GM18526 (cell line): ENCODE data around the gene PNMA8B.

ENCODE experiments used
- POLR2A ChIP-seq: IDR thresholded peaks from 3 replicates; pipeline ENCODE4 v1.6.1; 2011; ENCODE audit not compliant: insufficient read length; ENCODE audit errors: extremely low read depth

PNMA8B gene, protein sequence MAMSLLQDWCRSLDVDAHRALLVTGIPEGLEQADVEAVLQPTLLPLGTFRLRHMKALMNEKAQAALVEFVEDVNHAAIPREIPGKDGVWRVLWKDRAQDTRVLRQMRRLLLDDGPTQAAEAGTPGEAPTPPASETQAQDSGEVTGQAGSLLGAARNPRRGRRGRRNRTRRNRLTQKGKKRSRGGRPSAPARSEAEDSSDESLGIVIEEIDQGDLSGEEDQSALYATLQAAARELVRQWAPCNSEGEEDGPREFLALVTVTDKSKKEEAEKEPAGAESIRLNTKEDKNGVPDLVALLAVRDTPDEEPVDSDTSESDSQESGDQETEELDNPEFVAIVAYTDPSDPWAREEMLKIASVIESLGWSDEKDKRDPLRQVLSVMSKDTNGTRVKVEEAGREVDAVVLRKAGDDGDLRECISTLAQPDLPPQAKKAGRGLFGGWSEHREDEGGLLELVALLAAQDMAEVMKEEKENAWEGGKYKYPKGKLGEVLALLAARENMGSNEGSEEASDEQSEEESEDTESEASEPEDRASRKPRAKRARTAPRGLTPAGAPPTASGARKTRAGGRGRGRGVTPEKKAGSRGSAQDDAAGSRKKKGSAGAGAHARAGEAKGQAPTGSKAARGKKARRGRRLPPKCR

GRCh38 chr19:46495786-46496099 is at the start of gene PNMA8B:
Gene PNMA8B, minus strand, starts transcription at chr19:46495867. Its CDS starts 402 bp downstream, at chr19:46495465.
- no peak for TF ChIP-seq POLR2A

- no peak for TF ChIP-seq POLR2A
These were observed 49.0 kb upstream of the PNMA8B start for GRCh38 chr19:46544651-46545050.

- TF ChIP-seq POLR2A = no peak
These were observed 47.0 kb upstream of the PNMA8B start for GRCh38 chr19:46542428-46543230.

DNA sequence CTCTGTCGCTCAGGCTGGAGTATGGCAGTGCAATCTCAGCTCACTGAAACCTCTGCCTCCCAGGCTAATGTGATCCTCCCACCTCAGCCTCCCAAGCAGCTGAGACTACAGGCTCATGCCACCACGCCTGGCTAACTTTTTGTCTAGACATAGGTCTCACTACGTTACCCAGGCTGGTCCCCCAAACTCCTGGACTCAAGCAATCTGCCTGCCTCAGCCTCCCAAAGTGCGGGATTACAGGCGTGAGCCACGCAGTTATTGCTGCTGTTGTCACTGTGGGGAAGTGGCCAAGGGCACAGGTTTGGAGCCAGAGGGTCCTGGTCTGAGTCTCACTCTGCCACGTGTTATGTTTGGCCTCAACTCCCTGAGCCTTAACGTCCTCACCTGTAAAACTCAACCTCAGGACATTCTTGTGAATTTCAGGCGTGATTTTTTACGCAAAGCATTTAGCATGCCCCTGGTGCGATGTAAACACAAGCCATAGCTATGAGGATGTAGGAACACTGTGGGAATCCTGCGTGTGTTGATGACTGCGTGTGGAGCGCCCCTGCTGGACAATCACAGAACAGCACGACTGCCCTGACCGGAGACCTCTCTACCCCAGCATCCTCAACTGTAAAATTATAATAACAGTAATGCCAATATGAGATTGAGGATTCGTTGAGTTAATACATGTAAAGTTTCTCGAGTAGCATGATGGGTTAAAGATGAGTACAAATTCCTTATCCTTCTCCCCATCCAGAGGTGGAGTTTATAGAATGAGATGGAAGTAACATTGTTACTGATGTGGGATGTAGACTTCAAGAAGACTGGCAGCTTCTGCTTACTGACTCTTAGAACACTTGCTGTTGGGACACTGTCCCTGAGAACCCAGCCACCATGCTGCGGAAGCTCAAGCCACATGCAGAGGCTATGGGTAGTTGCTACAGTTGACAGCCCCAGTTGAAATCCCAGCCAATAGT is 41.8 kb upstream of the PNMA8B start:
- no peak for TF ChIP-seq POLR2A

GRCh38 chr19:46536391-46536790 is 40.7 kb upstream of the PNMA8B start:
- no peak for TF ChIP-seq POLR2A

DNA sequence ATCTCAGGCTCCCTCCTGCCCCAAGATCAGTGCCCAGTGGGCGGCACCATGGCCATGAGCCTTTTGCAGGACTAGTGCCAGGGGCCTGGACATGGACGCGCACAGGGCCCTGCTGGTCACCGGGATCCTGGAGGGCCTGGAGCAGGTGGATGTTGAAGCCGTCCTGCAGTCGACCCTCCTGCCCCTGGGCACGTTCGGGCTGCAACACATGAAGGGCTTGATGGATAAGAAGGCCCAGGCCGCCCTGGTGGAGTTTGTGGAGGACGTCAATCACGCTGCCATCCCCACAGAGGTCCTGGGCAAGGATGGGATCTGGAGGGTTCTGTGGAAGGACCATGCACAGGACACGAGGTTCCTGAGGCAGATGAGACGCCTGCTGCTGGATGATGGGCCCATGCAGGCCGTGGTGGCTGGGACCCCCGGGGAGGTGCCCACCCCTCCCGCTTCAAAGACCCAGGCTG is 38.0 kb upstream of the PNMA8B start:
- TF ChIP-seq POLR2A = no peak

DNA sequence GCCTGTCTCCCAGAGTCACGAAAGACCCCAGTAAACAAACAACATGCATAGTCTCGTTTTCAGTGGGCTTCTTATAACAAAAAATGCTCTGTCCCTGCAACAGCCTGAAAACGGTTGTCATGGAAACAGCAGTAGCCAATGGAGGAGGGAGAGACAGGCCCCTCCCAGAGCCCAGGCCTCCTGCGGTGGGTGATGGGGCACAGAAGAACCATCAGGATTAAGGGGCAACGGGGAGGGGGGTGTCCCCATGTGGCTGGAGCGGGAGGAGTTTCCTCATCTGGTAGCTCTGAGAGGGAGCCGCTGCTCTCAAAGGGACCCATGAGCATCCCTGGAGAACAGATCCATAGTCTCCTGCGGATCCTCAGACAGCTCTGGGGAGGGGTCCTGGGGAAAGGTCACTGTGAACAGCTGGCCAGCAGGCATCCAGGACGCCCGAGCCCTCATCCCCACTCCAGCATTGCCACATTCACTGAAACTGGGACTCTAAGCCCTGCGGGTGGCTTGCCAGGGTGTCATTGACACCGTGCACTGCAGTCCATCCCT is 37.5 kb upstream of the PNMA8B start:
- no peak for TF ChIP-seq POLR2A

- no peak for TF ChIP-seq POLR2A
These were observed 35.0 kb upstream of the PNMA8B start for GRCh38 chr19:46530636-46531035.

- TF ChIP-seq POLR2A = no peak
These were observed 34.2 kb upstream of the PNMA8B start for GRCh38 chr19:46529622-46530451.

DNA sequence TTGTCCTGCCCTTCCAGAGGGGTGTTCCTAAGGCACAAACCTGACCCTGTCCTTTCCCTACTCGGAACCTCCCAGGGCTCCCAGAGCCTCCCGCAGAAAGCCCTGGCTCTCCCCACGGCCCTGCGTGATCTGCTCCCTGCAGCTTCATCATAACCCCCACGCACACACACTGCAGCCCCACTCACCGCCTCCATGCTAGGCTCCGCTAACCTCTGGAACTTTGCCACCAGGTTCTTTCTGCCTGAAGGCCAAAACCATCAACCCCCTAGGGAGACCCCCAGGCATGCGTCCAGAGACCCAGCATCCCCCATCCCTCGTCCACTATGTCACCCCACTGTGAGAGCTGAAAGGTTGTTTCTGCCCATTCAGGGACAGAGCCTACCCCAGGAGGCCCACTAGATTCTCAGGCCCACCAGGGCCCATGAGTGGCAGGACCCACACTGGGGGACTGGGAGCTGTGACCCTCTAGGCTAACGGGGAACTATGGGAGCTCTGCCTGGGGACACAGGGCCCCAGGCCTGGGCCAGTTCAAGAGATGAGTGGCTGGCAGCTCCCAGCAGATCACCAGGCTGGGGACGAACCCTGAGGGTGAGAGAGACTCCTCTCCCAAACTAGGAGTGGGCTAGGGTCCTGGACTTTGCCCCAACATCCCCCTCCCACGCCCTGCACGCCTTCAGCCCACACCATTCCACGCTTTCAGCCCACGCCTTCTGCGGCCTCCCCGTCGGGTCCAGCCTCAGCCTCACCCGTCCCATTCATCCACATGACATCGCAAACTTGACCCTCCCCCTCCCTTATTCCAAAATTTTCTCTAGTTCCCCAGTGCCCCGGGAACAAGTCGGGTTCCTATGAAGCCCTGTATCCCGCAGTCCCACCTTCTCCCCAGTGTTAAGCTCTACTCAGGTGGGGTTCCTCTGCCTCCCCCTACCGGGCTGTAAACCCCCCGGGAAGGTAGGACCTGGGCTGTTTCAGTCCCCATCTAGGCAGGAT is 33.2 kb upstream of the PNMA8B start:
- no peak for TF ChIP-seq POLR2A

GRCh38 chr19:46524308-46524707 is 28.6 kb upstream of the PNMA8B start:
- no peak for TF ChIP-seq POLR2A

DNA sequence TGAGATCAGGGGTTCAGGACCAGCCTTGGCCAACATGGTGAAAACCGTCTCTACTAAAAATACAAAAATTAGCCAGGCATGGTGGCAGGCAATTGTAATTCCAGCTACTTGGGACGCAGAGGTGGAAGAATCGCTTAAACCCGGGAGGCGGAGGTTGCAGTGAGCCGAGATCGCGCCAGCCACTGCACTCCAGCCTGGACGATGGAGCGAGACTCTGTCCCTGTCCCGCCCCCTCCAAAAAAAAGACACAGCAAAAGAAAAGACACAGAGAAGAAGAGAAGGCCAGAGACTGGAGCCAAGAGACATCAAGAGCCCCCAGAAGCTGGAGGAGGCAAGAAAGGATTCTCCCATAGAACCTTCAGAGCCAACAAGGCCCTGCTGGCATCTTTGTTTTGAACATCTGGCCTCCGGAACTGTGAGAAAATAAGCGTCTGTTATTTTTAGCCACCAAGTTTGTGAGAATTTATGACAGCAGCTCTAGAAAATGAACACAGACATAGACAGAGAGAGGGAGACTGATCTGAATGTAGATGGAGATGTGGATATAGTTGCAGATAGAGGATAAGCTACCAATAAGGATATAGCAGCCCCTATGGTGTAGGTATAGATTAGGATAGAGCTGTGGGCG is 25.7 kb upstream of the PNMA8B start:
- no peak for TF ChIP-seq POLR2A
